HPDE6-E6E7 (cell line): ENCODE measurements around the gene GPR141.

Experiments
- DNase-seq: peaks from one replicate; pipeline ENCODE4 v3.0.0; 2011; ENCODE audit warnings: missing footprints; ENCODE audit errors: extremely low spot score

Gene GPR141

GRCh38 chr7:37683246-37684120 lies at the start of gene GPR141:
Gene GPR141, plus strand, starts transcription at chr7:37683766. Its CDS starts 56,628 bp downstream, at chr7:37740394.
- DNase-seq = no peak

GRCh38 chr7:37635346-37635745 lies 48.2 kb upstream of the GPR141 start:
- DNase-seq = no peak

GRCh38 chr7:37642028-37642540 lies 41.5 kb upstream of the GPR141 start:
- no peak for DNase-seq

- DNase-seq = no peak
Observed at GRCh38 chr7:37643876-37644275, 39.7 kb upstream of the GPR141 start.

- DNase-seq = no peak
Observed at GRCh38 chr7:37645282-37646050, 38.1 kb upstream of the GPR141 start.

GRCh38 chr7:37656913-37657530 lies 26.5 kb upstream of the GPR141 start:
- DNase-seq = no peak

GRCh38 chr7:37657816-37658215 lies 25.8 kb upstream of the GPR141 start:
- DNase-seq = no peak

- no peak for DNase-seq
Observed at GRCh38 chr7:37659971-37660565, 23.5 kb upstream of the GPR141 start.

GRCh38 chr7:37660614-37661013 lies 23.0 kb upstream of the GPR141 start:
- no peak for DNase-seq

GRCh38 chr7:37663693-37664092 lies 19.9 kb upstream of the GPR141 start:
- DNase-seq = no peak

GRCh38 chr7:37665352-37666022 lies 18.1 kb upstream of the GPR141 start:
- DNase-seq = no peak

GRCh38 chr7:37666026-37666799 lies 17.4 kb upstream of the GPR141 start:
- peak; percentile 6 for DNase-seq

GRCh38 chr7:37669818-37670217 lies 13.7 kb upstream of the GPR141 start:
- DNase-seq = no peak

- DNase-seq = no peak
Observed at GRCh38 chr7:37670436-37670835, 13.1 kb upstream of the GPR141 start.

GRCh38 chr7:37671876-37672275 lies 11.7 kb upstream of the GPR141 start:
- DNase-seq = no peak

- DNase-seq = no peak
Observed at GRCh38 chr7:37672926-37673325, 10.6 kb upstream of the GPR141 start.

GRCh38 chr7:37673523-37673922 lies 10.0 kb upstream of the GPR141 start:
- DNase-seq = no peak

- DNase-seq = no peak
Observed at GRCh38 chr7:37674531-37674930, 9.0 kb upstream of the GPR141 start.

- no peak for DNase-seq
Observed at GRCh38 chr7:37675749-37676148, 7.8 kb upstream of the GPR141 start.

GRCh38 chr7:37684927-37685326 lies 1.4 kb downstream of the GPR141 start:
- DNase-seq = no peak
